Large intestine (tissue), 3 donors: ENCODE results near the gene ARHGEF40. TPM values are rescaled to one million over a fixed set of nuclear protein-coding genes. Genes with fewer than 3 reads are reported as not detected.

ENCODE experiments used
- DNase-seq, 2 donors: peaks; one replicate each; pipeline versions ENCODE4 v3.0.0 to v3.0.0-alpha.2; 2013
- H3K27ac ChIP-seq: one replicate; pipeline ENCODE4 v1.5.1; 2013; ENCODE audit warnings: low read length
- H3K27me3 ChIP-seq: 2 replicates; pipeline ENCODE4 v1.6.1; 2013; ENCODE audit warnings: low read length; ENCODE audit not compliant: control insufficient read depth, insufficient read depth
- H3K36me3 ChIP-seq: 2 replicates; pipeline ENCODE4 v1.6.1; 2013; ENCODE audit warnings: low read length; ENCODE audit not compliant: control insufficient read depth, insufficient read depth
- H3K4me1 ChIP-seq: one replicate; pipeline ENCODE4 v1.6.1; 2013; ENCODE audit warnings: low read length; ENCODE audit not compliant: control insufficient read depth, insufficient read depth
- H3K4me3 ChIP-seq: one replicate; pipeline ENCODE4 v1.5.1; 2013; ENCODE audit warnings: low read length
- H3K9me3 ChIP-seq: one replicate; pipeline ENCODE4 v1.6.1; 2013; ENCODE audit warnings: mild to moderate bottlenecking, low read depth, low read length, moderate library complexity; ENCODE audit not compliant: control insufficient read depth
- WGBS: methylation state at CpG from one replicate; pipeline ENCODE4 v1.1.5; 2013; ENCODE audit warnings: low lambda C conversion rate; ENCODE audit not compliant: insufficient coverage; 5-methylcytosine and 5-hydroxymethylcytosine counted together
- polyA plus RNA-seq: library from polyadenylated mRNA; unstranded; fragments of 120-200 nt; gene quantifications from one replicate; pipeline ENCODE4 v1.2.1, GENCODE V29; 2013

ARHGEF40 gene
- polyA plus RNA-seq, 1 donor = 28.7 TPM

GRCh38 chr14:21072781-21073339, 2.8 kb downstream of the ARHGEF40 start:
- no peaks in the 10 kb centered on the region for H3K9me3 ChIP-seq
- peak in 1 of 2 donors; percentile 37 for DNase-seq
- peaks cover 10% of the 10 kb centered on the region for H3K27me3 ChIP-seq
- H3K4me1 ChIP-seq = peaks cover 24% of the 10 kb centered on the region
- no CpG with 5 or more reads among the region's 9 CpGs for WGBS
- H3K36me3 ChIP-seq = peaks cover 47% of the 10 kb centered on the region
- no peak overlapping the region for H3K4me3 ChIP-seq
- no peak overlapping the region for H3K27ac ChIP-seq

DNA sequence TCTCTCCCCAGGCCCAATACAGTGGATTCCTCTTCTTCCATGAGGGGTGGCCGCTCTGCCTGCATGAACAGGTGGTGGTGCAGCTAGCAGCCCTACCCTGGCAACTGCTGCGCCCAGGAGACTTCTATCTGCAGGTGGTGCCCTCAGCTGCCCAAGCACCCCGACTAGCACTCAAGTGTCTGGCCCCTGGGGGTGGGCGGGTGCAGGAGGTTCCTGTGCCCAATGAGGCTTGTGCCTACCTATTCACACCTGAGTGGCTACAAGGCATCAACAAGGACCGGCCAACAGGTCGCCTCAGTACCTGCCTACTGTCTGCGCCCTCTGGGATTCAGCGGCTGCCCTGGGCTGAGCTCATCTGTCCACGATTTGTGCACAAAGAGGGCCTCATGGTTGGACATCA, 3.8 kb downstream of the ARHGEF40 start:
- DNase-seq = no peak
- Histone ChIP-seq H3K4me3 (no peak overlapping the region), H3K9me3 (no peaks in the 10 kb centered on the region), H3K27me3 (peaks cover 9% of the 10 kb centered on the region), H3K4me1 (peaks cover 18% of the 10 kb centered on the region), H3K27ac (no peak overlapping the region), H3K36me3 (peaks cover 58% of the 10 kb centered on the region)
- WGBS = no CpG with 5 or more reads among the region's 9 CpGs

DNA sequence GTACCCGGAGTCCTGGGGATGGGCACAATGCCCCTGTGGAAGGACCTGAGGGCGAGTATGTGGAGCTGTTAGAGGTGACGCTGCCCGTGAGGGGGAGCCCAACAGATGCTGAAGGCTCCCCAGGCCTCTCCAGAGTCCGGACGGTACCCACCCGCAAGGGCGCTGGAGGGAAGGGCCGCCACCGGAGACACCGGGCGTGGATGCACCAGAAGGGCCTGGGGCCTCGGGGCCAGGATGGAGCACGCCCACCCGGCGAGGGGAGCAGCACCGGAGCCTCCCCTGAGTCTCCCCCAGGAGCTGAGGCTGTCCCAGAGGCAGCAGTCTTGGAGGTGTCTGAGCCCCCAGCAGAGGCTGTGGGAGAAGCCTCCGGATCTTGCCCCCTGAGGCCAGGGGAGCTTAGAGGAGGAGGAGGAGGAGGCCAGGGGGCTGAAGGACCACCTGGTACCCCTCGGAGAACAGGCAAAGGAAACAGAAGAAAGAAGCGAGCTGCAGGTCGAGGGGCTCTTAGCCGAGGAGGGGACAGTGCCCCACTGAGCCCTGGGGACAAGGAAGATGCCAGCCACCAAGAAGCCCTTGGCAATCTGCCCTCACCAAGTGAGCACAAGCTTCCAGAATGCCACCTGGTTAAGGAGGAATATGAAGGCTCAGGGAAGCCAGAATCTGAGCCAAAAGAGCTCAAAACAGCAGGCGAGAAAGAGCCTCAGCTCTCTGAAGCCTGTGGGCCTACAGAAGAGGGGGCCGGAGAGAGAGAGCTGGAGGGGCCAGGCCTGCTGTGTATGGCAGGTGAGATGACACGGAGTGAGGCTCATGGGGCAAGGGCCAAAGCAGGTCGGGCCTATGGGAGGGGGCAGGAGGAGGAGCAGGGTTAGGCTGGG, 4.5 kb downstream of the ARHGEF40 start:
- Histone ChIP-seq H3K9me3 (no peaks in the 10 kb centered on the region), H3K4me3 (no peak overlapping the region), H3K4me1 (peaks cover 11% of the 10 kb centered on the region), H3K27ac (no peak overlapping the region), H3K27me3 (peaks cover 2% of the 10 kb centered on the region), H3K36me3 (peaks cover 65% of the 10 kb centered on the region)
- 100% methylated on average over 4 of the region's 26 CpGs for WGBS
- DNase-seq = no peak

DNA sequence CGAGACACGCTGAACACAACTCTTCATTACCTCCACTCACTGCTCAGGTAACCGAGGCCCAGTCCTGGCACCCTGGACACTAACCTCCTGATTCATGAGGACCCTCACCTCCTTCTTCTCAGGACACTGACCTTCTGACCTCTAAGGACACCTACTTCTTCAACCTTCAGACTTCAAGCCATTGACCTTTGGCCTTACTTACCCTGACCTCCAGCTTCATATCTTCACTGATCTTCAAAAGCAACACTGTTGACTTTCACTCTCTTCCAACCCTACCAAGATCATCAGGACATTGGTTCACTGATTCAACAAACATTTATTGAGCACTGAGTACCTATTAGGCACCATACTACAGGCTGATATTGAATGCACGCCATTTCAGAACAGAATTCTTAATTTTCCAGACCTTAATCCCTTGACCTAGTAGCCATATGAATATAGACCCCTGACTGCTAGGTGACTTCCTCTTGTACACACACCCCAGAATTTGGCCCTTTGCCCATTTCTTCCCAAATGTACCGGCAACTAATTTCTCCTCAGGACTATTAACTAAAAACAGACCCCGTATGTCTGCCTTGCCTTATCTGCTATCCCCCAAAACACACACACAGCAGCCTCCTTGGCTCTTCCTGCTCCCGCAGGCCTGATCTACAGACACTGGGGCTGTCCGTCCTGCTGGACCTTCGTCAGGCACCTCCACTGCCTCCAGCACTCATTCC, 5.8 kb downstream of the ARHGEF40 start:
- H3K36me3 ChIP-seq = peaks cover 76% of the 10 kb centered on the region
- 57% methylated on average over 1 of the region's 9 CpGs for WGBS

DNA sequence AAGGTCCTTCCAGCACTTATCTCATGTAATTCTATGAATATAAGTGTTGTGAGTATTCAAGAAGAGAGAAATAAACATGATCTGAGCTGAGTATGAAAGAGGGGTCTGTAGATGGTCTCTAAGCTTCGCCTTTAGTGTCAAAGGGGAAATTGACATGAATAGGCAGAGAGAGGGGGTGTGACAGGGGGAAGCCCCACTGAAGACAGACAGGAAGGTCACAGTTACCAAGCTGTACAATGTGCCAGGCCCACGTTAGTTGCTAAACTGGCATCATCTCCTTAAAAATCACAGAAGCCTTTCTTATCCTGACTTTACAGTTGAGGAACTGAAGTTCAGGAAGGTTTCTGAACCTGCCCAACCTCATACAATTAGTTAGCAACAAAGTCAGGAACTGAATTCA, 7.6 kb downstream of the ARHGEF40 start:
- H3K4me3 ChIP-seq = no peak overlapping the region
- no peaks in the 10 kb centered on the region for H3K27me3 ChIP-seq
- H3K4me1 ChIP-seq = no peaks in the 10 kb centered on the region
- WGBS = no CpG with 5 or more reads among the region's 2 CpGs
- DNase-seq = no peak
- no peak overlapping the region for H3K27ac ChIP-seq
- peaks cover 93% of the 10 kb centered on the region for H3K36me3 ChIP-seq
- H3K9me3 ChIP-seq = no peaks in the 10 kb centered on the region

More for the DNA sequence above, 5.8 kb downstream of the ARHGEF40 start:
- Histone ChIP-seq H3K4me1 (peaks cover 6% of the 10 kb centered on the region), H3K9me3 (no peaks in the 10 kb centered on the region), H3K4me3 (no peak overlapping the region), H3K27me3 (no peaks in the 10 kb centered on the region), H3K27ac (no peak overlapping the region)
- no peak for DNase-seq

DNA sequence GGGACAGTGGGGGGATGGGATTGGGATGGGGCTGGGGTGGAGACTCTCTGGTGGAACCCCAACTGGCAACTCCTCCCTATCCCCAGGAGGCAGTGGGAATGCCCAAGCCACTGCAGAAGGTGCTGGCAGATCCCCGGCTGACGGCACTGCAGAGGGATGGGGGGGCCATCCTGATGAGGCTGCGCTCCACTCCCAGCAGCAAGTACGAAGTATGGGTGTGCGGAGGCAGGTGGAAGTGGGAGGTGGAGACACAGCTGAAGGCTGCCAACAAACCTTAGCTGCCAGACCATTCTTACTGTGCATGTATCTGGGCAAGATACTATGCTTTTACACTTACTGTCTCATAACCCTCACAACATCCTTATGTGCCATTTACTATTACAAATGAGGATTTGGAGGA, 8.2 kb downstream of the ARHGEF40 start:
- H3K9me3 ChIP-seq = no peaks in the 10 kb centered on the region
- no CpG with 5 or more reads among the region's 5 CpGs for WGBS
- no peak overlapping the region for H3K4me3 ChIP-seq
- no peak for DNase-seq
- no peaks in the 10 kb centered on the region for H3K27me3 ChIP-seq
- no peaks in the 10 kb centered on the region for H3K4me1 ChIP-seq
- H3K36me3 ChIP-seq = peaks cover 93% of the 10 kb centered on the region
- H3K27ac ChIP-seq = no peak overlapping the region

- no peaks in the 10 kb centered on the region for H3K27me3 ChIP-seq
- DNase-seq = no peak
- H3K27ac ChIP-seq = no peak overlapping the region
- no peaks in the 10 kb centered on the region for H3K4me1 ChIP-seq
- no peak overlapping the region for H3K4me3 ChIP-seq
- peaks cover 93% of the 10 kb centered on the region for H3K36me3 ChIP-seq
- H3K9me3 ChIP-seq = no peaks in the 10 kb centered on the region
- WGBS = no CpG with 5 or more reads among the region's 10 CpGs
Measured at GRCh38 chr14:21078726-21079125, 8.6 kb downstream of the ARHGEF40 start.

- Histone ChIP-seq H3K4me1 (peaks cover 13% of the 10 kb centered on the region), H3K27me3 (no peaks in the 10 kb centered on the region), H3K4me3 (no peak overlapping the region), H3K36me3 (peaks cover 85% of the 10 kb centered on the region), H3K27ac (no peak overlapping the region), H3K9me3 (no peaks in the 10 kb centered on the region)
- WGBS = no CpG with 5 or more reads among the region's 30 CpGs
- DNase-seq = no peak
Measured at GRCh38 chr14:21081521-21082142, 11.5 kb downstream of the ARHGEF40 start.

- 80% methylated on average over 1 of the region's 11 CpGs for WGBS
- DNase-seq = no peak
- Histone ChIP-seq H3K27ac (no peak overlapping the region), H3K9me3 (no peaks in the 10 kb centered on the region), H3K4me1 (peaks cover 13% of the 10 kb centered on the region), H3K4me3 (no peak overlapping the region), H3K36me3 (peaks cover 84% of the 10 kb centered on the region), H3K27me3 (no peaks in the 10 kb centered on the region)
Measured at GRCh38 chr14:21083565-21084325, 13.6 kb downstream of the ARHGEF40 start.
